Loucy (cell line): Measurements from ENCODE around the gene LYPD3.
A peak's percentile ranks its signal among the peaks of the same experiment; 100 is the strongest.

ENCODE experiments used
- H2AFZ ChIP-seq: fragments of 200-600 bp; sonication (generic); 2 replicates; pipeline ENCODE4 v1.6.0; 2016; ENCODE audit warnings: antibody characterized with exemption, mild to moderate bottlenecking, low read length, moderate library complexity
- H3F3A ChIP-seq: fragments of 200-600 bp; 2 replicates; pipeline ENCODE4 v1.6.0; 2016; ENCODE audit warnings: antibody characterized with exemption, low read depth, mild to moderate bottlenecking
- H3K27me3 ChIP-seq: fragments of 200-600 bp; sonication (generic); 2 replicates; pipeline ENCODE4 v1.6.1; 2014; ENCODE audit warnings: low read length, mild to moderate bottlenecking; ENCODE audit not compliant: insufficient read depth, poor library complexity, severe bottlenecking
- H3K36me3 ChIP-seq: fragments of 200-600 bp; sonication (generic); 2 replicates; pipeline ENCODE4 v1.6.1; 2016; ENCODE audit warnings: low read length; ENCODE audit not compliant: insufficient read depth
- H3K4me1 ChIP-seq: fragments of 200-600 bp; sonication (generic); 2 replicates; pipeline ENCODE4 v1.5.1; 2014; ENCODE audit warnings: low read length, mild to moderate bottlenecking; ENCODE audit not compliant: insufficient read depth, poor library complexity, severe bottlenecking
- H3K4me2 ChIP-seq: fragments of 200-600 bp; sonication (generic); 2 replicates; pipeline ENCODE4 v1.6.0; 2014; ENCODE audit warnings: antibody characterized with exemption, low read length, low read depth, mild to moderate bottlenecking; ENCODE audit not compliant: poor library complexity, severe bottlenecking
- H3K4me3 ChIP-seq: fragments of 200-600 bp; sonication (generic); 2 replicates; pipeline ENCODE4 v1.5.1; 2014; ENCODE audit warnings: low read length, mild to moderate bottlenecking, mixed read lengths; ENCODE audit not compliant: poor library complexity, severe bottlenecking
- H3K79me2 ChIP-seq: fragments of 200-600 bp; sonication (generic); 2 replicates; pipeline ENCODE4 v1.6.1; 2014; ENCODE audit warnings: low read length; ENCODE audit not compliant: insufficient read depth
- H3K9ac ChIP-seq: fragments of 200-600 bp; sonication (generic); 2 replicates; pipeline ENCODE4 v1.6.0; 2014; ENCODE audit warnings: mild to moderate bottlenecking, low read depth, low read length, moderate library complexity; ENCODE audit not compliant: poor library complexity, severe bottlenecking
- H3K9me2 ChIP-seq: fragments of 200-600 bp; sonication (generic); replicated peaks from 2 replicates; pipeline ENCODE4 v1.6.1; 2016; ENCODE audit warnings: low read depth, low read length, mixed read lengths
- H3K9me3 ChIP-seq: fragments of 200-600 bp; sonication (generic); 2 replicates; pipeline ENCODE4 v1.6.1; 2014; ENCODE audit warnings: mild to moderate bottlenecking, antibody characterized with exemption, low read length, low read depth; ENCODE audit not compliant: insufficient read depth
- H4K20me1 ChIP-seq: fragments of 200-600 bp; sonication (generic); 2 replicates; pipeline ENCODE4 v1.6.0; 2014; ENCODE audit warnings: antibody characterized with exemption, low read length, mild to moderate bottlenecking; ENCODE audit not compliant: insufficient read depth, poor library complexity, severe bottlenecking
- CTCF ChIP-seq: fragments of 200-600 bp; sonication (generic); conservative IDR thresholded peaks from 2 replicates; pipeline ENCODE4 v1.5.1; 2014; ENCODE audit warnings: mild to moderate bottlenecking, antibody characterized with exemption, low read length
- EZH2phosphoT487 ChIP-seq: fragments of 200-600 bp; IDR thresholded peaks from 2 replicates; pipeline ENCODE4 v1.6.1; 2018; ENCODE audit warnings: antibody characterized with exemption, mild to moderate bottlenecking, moderate library complexity, borderline replicate concordance

The LYPD3 gene

GRCh38 chr19:43450545-43450997 lies 14.8 kb downstream of the LYPD3 start:
- no peaks in the 10 kb centered on the region for H3K4me1 ChIP-seq
- no peak overlapping the region for H3K9ac ChIP-seq
- H3K36me3 ChIP-seq: no peaks in the 10 kb centered on the region
- no peak overlapping the region for H2AFZ ChIP-seq
- no peaks in the 10 kb centered on the region for H3K9me3 ChIP-seq
- TF ChIP-seq EZH2phosphoT487: no peak
- no peak for TF ChIP-seq CTCF
- no peak overlapping the region for H3K4me3 ChIP-seq
- H3K27me3 ChIP-seq: no peaks in the 10 kb centered on the region
- no peaks in the 10 kb centered on the region for H4K20me1 ChIP-seq
- no peaks in the 10 kb centered on the region for H3K9me2 ChIP-seq
- H3K79me2 ChIP-seq: no peaks in the 10 kb centered on the region
- H3K4me2 ChIP-seq: no peak overlapping the region
- no peaks in the 10 kb centered on the region for H3F3A ChIP-seq

- Histone ChIP-seq H3K4me1 (no peaks in the 10 kb centered on the region), H3F3A (no peaks in the 10 kb centered on the region), H3K79me2 (no peaks in the 10 kb centered on the region), H3K27me3 (no peaks in the 10 kb centered on the region), H3K36me3 (no peaks in the 10 kb centered on the region), H3K4me3 (no peak overlapping the region), H4K20me1 (no peaks in the 10 kb centered on the region), H3K9me3 (no peaks in the 10 kb centered on the region), H3K9ac (no peak overlapping the region), H2AFZ (no peak overlapping the region), H3K9me2 (no peaks in the 10 kb centered on the region), H3K4me2 (no peak overlapping the region)
- TF ChIP-seq CTCF (no peak), EZH2phosphoT487 (no peak)
Measured at GRCh38 chr19:43447655-43448054, 17.8 kb downstream of the LYPD3 start.

- H3K9me3 ChIP-seq: no peaks in the 10 kb centered on the region
- H3K4me1 ChIP-seq: no peaks in the 10 kb centered on the region
- no peak overlapping the region for H3K4me2 ChIP-seq
- no peaks in the 10 kb centered on the region for H3K9me2 ChIP-seq
- no peaks in the 10 kb centered on the region for H3K36me3 ChIP-seq
- H4K20me1 ChIP-seq: no peaks in the 10 kb centered on the region
- no peaks in the 10 kb centered on the region for H3K79me2 ChIP-seq
- peak overlapping the region; percentile 89 for H2AFZ ChIP-seq
- H3F3A ChIP-seq: no peaks in the 10 kb centered on the region
- peak; percentile 96 for TF ChIP-seq CTCF
- no peak for TF ChIP-seq EZH2phosphoT487
- H3K9ac ChIP-seq: no peak overlapping the region
- H3K27me3 ChIP-seq: no peaks in the 10 kb centered on the region
- no peak overlapping the region for H3K4me3 ChIP-seq
Measured at GRCh38 chr19:43446746-43447489, 18.5 kb downstream of the LYPD3 start.
